Effector CD8-positive, alpha-beta T cell (primary cell): ENCODE measurements around the gene TEX36.
"Not testable (repeated sequence)": the region's sequence is repeated elsewhere in the genome, so short reads cannot be mapped to it uniquely, and the experiment has no call there.

ENCODE experiments used
- DNase-seq: peaks from one replicate; lab custom pipeline; 2025; lab: John Stamatoyannopoulos, UW

TEX36 gene

DNA sequence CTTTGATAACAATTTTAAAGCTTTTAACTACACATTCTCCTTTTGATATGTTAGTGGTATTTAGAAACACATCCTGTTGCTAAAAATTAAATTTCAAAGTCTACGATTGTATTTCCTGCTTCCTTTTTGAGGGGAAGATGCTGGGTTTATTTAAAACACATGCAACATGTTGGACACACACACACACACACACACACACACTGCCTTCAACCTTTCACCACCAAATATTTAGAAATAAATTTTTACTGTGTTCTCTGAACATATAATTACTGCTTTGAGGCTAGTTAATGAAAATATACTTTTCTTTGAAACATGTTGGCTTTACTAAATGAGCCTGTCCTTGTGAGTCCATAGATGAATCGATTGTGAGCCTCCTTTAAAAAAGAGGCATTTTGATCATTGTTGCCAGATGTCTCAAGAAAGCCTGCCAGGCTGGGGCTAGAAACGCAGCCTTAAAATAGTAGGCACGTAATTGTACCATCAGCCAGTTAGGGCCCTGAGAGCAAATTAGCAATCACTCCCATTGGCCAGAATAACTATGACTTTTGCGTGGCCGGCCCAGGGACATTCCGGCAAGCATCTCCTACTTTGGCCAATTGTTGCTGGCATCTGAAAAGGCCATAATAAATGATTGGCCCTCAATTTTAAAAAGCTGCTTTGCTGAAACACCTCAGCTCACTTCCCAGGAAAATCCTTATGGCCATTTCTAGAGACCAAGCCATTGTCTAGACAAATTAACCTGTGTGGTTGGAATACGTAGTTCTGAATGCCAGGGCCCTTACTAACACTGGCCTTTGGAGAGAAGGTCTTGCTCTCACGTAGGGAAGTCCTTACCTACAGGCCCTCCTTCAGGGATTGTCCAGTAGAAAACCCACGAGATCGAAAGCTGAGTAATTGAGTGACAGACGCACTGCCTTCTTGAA is 9.9 kb upstream of the TEX36 start:
- no peak for DNase-seq

DNA sequence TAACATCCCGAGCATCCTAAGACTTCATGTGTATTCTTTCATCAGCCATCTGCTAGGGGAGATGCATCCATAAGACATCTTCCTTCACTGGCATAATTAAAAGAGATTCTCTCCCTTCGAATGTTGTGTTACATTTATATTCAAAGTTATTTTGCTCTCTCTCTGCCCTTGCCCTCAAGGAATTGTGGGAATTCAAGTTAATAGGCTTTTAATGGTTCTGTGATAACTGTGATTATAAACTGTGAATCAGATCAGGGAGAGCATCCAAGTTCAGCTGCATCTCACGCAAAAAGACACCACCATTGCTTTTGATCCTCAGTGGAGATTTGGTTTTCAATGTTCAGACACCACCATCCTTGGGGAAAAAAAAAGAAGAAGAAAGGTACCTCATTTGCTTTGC is 9.2 kb upstream of the TEX36 start:
- no peak for DNase-seq

DNA sequence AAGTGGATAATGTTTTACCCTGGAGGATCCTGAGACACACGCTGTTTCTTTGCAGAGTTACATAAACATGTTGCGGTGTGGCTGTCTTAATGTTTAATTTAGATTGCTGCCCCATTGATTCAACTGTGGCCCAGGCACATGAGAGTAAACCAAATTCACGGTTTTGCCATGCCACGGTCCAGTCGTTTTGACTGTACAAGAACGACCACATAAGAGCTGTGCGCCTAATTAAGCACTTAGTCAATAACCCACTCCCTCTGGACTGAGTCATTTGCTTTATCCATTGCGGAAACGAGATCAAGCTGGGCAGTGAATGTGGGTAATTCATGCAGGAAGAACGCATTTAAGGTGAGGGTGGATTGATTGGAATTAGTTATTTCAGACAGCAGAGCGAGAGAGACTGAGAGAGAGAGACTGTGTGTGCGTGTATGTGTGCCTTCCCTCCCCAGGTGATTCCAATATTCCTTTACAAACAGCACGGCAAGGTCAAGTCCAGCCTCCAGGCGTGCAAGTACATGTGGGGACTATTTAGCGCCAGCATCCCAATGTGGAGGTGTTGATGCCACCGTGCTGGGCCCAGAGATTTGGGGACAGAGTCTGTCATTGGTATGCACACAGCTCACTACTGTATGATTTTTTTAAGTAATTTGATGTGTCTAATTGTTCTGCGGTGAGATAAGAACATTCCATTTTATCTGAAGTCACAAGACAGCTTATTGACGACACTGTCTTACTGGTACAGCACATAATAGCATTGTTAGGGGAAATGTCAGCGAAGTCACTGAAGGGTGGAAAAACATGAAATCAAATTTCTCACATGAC is 8.4 kb upstream of the TEX36 start:
- DNase-seq: no peak

- DNase-seq: no peak
Observed at GRCh38 chr10:125689955-125690569, 7.1 kb upstream of the TEX36 start.

DNA sequence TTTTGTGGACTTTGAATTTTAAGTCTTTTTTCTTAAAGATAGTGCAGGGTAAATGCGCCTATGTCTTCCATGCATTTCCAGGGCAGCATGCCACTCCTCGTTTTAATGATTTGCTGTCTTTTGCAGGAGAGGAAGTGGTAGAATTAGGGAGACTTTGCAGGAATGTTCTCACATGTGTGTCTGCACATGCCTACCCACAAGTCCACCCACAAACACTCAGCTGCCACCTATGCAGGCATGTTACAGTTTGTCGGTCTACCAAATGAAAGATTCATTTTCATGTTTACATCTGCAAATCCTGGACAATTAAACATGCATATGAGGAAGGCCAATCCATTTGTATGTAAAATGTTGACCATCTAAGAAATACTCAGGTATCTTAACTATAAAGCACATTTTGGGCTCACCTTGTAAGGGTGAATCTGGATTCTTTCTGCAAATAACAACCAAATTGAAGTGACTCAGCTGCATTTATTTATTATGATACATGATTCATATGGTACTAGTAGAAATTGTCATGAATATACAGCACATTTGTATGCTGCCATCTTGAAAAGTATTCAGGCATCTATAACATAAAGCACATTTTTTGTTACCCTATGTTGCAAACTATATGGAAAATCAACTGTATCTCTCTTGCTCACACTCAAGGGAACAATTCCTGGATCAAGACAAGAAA is 4.7 kb upstream of the TEX36 start:
- no peak for DNase-seq

- DNase-seq: no peak
Observed at GRCh38 chr10:125684581-125684980, 1.6 kb upstream of the TEX36 start.

GRCh38 chr10:125683821-125684220 is 858 bp upstream of the TEX36 start:
- no peak for DNase-seq

GRCh38 chr10:125679436-125679835 is 3.5 kb downstream of the TEX36 start:
- no peak for DNase-seq

DNA sequence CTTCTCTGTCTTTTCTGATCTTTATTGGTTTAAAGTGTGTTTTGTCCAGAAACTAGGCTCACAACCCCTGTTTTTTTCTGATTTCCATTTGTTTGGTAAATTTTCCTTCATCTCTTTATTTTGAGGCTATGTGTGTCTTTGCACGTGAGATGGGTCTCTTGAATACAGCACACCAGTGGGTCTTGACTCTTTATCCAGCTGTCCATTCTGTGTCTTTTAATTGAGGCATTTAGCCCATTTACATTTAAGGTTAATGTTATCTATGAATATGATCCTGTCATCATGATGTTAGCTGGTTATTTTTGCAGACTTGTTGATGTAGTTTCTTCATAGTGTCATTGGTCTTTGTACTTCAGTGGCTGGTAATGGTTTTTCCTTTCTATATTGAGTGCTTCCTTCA is 10.1 kb downstream of the TEX36 start:
- DNase-seq: no peak

DNA sequence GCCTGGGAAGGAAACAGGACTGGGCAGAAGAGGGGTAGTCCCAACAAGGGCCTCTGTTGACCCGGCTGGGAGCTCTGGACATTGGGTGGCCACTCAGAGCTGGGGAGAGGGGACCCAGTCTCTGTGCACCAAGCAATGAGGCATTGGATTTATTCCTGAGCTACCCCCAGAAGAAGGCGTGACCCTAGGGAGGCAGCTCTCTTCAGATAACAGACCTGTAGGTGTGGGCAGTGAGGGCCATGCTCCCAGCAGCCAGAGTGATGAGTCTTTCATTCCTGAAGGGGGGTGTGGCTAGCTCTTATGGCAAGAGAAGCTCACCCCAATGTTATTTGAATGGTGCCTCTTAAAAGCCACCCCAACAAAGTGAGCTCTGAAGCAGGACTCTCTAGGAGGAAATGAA is 20.4 kb downstream of the TEX36 start:
- DNase-seq: no peak

DNA sequence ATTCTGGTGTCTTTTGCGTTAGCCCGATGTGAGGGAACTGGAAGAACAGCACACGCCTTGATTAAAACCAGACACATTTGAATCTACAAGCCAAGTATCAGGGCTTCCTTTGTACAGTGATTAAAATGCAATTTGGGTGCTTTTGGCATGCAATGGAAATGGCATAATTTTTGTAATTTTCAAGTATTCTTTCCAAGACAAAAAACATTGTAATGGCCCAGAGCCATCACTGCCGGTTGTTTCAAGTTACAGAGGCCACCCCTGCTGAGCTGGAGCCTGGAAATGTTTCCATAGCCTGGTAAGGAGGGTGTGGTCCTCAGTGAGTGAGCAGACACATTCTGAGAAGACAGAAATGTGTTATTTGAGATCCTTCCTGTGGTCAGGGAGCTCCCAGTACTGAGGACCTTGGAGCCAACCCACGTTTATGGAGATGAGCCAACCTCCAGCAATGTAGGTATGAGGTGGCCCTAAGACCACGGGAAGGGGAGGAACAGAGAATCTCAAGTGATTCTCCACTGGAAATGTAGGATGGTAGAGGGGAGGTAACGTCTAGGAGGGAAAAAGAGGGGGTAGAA is 20.9 kb downstream of the TEX36 start:
- no peak for DNase-seq

DNA sequence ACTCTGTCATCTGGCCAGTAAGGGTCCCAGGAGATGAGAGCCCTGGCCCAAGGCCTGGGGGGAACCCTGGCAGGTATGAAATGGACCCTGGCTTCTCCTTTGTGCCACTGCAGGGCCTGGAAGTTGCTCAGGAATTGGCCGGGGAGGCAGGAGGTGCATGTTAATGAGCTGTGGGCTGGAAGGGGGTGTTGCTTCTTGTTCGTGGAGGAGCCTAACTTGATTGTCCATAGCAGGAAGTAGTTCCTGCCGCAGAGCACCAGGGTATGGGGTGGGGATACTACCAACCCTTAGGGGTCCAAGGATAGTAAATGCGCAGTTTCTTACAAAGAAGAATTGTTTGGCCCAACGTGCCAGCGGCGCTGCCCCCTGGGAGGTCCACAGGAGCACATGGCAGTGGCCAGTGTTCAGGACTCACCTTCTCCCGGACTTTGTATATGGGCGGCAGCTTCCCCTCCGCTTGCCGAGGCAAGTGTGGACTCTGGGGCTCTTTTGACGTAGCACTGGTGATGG is 21.5 kb downstream of the TEX36 start:
- DNase-seq: no peak

DNA sequence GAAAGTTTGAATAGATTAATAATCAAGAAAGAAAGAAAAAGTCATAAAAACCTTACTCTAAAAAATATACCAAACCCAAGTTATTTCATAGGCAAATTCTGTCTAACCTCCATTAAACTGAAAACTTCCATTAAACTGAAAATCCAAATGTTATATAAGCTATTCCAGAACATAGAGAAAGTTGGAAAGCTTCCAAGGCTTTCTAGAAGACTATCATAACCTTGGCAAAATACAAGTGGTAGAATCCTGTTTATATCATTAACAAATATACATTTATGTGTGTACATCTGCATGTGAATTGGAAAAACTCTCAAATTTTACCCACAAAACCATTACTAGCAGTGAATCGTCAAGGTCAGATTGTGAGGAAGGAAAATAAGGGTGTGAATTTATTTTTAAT is 23.9 kb downstream of the TEX36 start:
- no peak for DNase-seq

GRCh38 chr10:125656523-125656922 is 26.4 kb downstream of the TEX36 start:
- no peak for DNase-seq

DNA sequence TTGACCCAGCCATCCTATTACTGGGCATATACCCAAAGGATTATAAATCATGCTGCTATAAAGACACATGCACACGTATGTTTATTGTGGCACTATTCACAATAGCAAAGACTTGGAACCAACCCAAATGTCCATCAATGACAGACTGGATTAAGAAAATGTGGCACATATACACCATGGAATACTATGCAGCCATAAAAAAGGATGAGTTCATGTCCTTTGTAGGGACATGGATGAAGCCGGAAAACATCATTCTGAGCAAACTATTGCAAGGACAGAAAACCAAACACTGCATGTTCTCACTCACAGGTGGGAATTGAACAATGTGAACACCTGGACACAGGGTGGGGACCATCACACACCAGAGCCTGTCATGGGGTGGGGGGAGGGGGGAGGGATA is 29.9 kb downstream of the TEX36 start:
- not testable (repeated sequence) for DNase-seq

GRCh38 chr10:125646311-125646710 is 36.7 kb downstream of the TEX36 start:
- no peak for DNase-seq

DNA sequence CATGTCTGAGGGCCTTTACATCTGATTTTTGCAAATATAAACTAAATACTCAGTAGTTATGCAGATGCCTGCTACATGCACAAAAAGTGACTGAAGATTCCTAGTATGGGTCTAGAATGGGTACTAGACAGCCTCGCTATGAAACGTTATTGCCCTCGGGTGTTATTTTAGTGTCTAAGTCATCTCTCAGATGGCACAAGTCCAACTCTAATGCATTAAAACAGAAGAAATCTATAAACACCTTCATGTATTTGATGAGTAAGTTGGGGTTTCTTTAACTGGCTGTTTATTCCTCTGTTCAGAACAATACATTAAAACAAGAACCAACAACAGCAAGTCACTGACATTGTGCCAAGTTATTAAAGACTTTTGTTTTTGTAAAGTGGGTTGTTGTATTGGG is 41.6 kb downstream of the TEX36 start:
- DNase-seq: no peak

GRCh38 chr10:125640653-125641052 is 42.3 kb downstream of the TEX36 start:
- DNase-seq: no peak

DNA sequence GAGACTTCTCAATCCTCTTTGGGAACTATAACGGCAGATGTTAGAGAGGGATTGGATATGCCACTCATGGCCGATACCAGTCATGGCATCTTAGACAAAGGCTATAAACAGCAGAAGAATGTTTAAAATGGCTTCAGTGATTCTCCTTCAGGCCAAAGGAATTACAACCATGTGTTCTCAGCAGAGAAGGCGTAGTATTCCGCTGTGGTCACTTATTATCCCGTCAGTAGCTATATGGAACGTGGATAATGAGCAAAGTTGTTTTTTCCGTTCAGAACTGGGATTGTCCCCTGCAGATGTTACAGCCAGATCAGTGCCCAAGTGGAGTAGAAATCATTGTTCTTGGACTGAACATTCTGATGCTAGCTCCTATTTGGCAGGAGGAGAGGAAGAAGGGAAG is 43.1 kb downstream of the TEX36 start:
- no peak for DNase-seq

DNA sequence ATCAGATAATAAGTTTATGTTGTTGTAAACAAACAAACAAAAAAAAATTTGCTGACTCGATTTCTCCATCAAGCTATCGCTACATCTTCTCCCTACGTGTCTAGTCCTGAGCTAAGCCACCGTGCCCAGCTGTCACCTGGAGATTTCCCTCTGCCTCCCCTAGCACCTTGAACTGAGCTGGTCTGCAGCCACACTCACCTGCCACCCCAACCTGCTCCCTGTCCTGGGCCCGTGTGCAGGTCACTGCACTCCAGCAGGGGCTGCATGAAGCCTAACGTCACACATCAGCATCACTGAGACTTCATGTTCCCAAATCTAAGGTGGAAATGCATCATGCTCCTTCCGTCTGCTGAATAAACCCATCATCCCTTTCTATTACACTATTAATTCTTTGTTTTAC is 44.4 kb downstream of the TEX36 start:
- DNase-seq: no peak

GRCh38 chr10:125637496-125637895 is 45.5 kb downstream of the TEX36 start:
- no peak for DNase-seq
